ENCODE data around the gene HIBADH. TPM values are rescaled to one million over a fixed set of nuclear protein-coding genes. Genes with fewer than 3 reads are reported as not detected.

Gene HIBADH
- total RNA-seq, 4 donors from 2014 or later, result 18.0 to 74.8 (median 41.2) TPM

- no peaks in the 10 kb centered on the region for H3K9me3 ChIP-seq
- no peaks in the 10 kb centered on the region for H3K27me3 ChIP-seq
- no peak for TF ChIP-seq EP300 (IDR thresholded peaks at IDR 0.05; ENCODE audit: low read depth)
- TF ChIP-seq POLR2AphosphoS5 (IDR thresholded peaks at IDR 0.05), result no peak
- TF ChIP-seq POLR2A (IDR thresholded peaks at IDR 0.05), result no peak
- TF ChIP-seq, protein P1, sequence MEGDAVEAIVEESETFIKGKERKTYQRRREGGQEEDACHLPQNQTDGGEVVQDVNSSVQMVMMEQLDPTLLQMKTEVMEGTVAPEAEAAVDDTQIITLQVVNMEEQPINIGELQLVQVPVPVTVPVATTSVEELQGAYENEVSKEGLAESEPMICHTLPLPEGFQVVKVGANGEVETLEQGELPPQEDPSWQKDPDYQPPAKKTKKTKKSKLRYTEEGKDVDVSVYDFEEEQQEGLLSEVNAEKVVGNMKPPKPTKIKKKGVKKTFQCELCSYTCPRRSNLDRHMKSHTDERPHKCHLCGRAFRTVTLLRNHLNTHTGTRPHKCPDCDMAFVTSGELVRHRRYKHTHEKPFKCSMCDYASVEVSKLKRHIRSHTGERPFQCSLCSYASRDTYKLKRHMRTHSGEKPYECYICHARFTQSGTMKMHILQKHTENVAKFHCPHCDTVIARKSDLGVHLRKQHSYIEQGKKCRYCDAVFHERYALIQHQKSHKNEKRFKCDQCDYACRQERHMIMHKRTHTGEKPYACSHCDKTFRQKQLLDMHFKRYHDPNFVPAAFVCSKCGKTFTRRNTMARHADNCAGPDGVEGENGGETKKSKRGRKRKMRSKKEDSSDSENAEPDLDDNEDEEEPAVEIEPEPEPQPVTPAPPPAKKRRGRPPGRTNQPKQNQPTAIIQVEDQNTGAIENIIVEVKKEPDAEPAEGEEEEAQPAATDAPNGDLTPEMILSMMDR (IDR thresholded peaks at IDR 0.05), result no peak
- peaks cover 0 to 3% (median 0%) of the 10 kb centered on the region in 4 donors for H3K4me1 ChIP-seq
- no peak overlapping the region for H3K4me3 ChIP-seq
- H3K27ac ChIP-seq, result no peak overlapping the region
- no peaks in the 10 kb centered on the region for H3K36me3 ChIP-seq
- intact Hi-C loops (cut with DNase I; ENCODE audit: low total_unique reads), result no loop called here
- no peak for DNase-seq
- WGBS, 2 donors (ENCODE audit: low coverage in 1 of 2), result 96 to 100% methylated on average over 2 of the region's 2 CpGs
- in situ Hi-C loops (cut with MboI; ENCODE audit: low pct_ligation_motif_present in 1 of 4, low pct_unique_long_range_greater_than_20kb in 1 of 4, low sequenced_read_pairs in 3 of 4), result no loop called here
These were observed 113.1 kb downstream of the HIBADH start for GRCh38 chr7:27549606-27550005.

DNA sequence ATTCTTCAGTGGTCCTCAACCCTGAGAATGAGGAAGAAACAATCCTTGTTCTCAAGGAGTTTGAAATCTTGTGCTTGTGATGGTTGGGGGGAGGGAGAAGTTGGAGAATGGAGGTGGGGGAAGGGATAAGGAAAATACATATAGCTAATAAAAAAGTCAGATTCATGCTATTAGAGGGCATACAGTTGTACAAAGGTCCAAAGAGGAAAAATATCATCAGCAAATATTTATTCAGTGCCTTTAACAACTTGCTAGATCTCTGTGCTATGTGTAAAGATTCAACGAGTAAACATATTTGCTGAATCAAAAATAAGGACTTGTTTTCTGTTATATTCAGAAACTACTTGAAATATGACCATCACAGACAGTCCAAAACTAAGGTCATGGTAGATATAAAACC lies 114.4 kb downstream of the HIBADH start:
- WGBS, 2 donors (ENCODE audit: low coverage in 1 of 2), result 59 to 65% methylated on average over 1 of the region's 1 CpG
- no peak for DNase-seq
- TF ChIP-seq POLR2A (IDR thresholded peaks at IDR 0.05), result no peak
- H3K27ac ChIP-seq, result no peak overlapping the region
- in situ Hi-C loops (cut with MboI; ENCODE audit: low pct_ligation_motif_present in 1 of 4, low pct_unique_long_range_greater_than_20kb in 1 of 4, low sequenced_read_pairs in 3 of 4) (no loop called here), intact Hi-C loops (cut with DNase I; ENCODE audit: low total_unique reads) (no loop called here)
- no peaks in the 10 kb centered on the region for H3K9me3 ChIP-seq
- peaks cover 0 to 1% (median 0%) of the 10 kb centered on the region in 4 donors for H3K4me1 ChIP-seq
- no peaks in the 10 kb centered on the region for H3K36me3 ChIP-seq
- H3K27me3 ChIP-seq, result no peaks in the 10 kb centered on the region
- no peak overlapping the region for H3K4me3 ChIP-seq

GRCh38 chr7:27547401-27547800 lies 115.3 kb downstream of the HIBADH start:
- Histone ChIP-seq H3K9me3 (no peaks in the 10 kb centered on the region), H3K27ac (no peak overlapping the region), H3K4me1 (no peaks in the 10 kb centered on the region), H3K36me3 (no peaks in the 10 kb centered on the region), H3K27me3 (no peaks in the 10 kb centered on the region), H3K4me3 (no peak overlapping the region)
- in situ Hi-C loops (cut with MboI; ENCODE audit: low pct_ligation_motif_present in 1 of 4, low pct_unique_long_range_greater_than_20kb in 1 of 4, low sequenced_read_pairs in 3 of 4) (no loop called here), intact Hi-C loops (cut with DNase I; ENCODE audit: low total_unique reads) (no loop called here)
- TF ChIP-seq, protein P1 (IDR thresholded peaks at IDR 0.05), result no peak
- TF ChIP-seq POLR2AphosphoS5 (IDR thresholded peaks at IDR 0.05) (no peak), POLR2A (IDR thresholded peaks at IDR 0.05) (no peak), EP300 (IDR thresholded peaks at IDR 0.05; ENCODE audit: low read depth) (no peak)
- WGBS, 2 donors (ENCODE audit: low coverage in 1 of 2), result 44 to 49% methylated on average over 1 of the region's 1 CpG
- no peak for DNase-seq

GRCh38 chr7:27546610-27547009 lies 116.1 kb downstream of the HIBADH start:
- in situ Hi-C loops (cut with MboI; ENCODE audit: low pct_ligation_motif_present in 1 of 4, low pct_unique_long_range_greater_than_20kb in 1 of 4, low sequenced_read_pairs in 3 of 4), result no loop called here
- Histone ChIP-seq H3K9me3 (peaks cover 0 to under 1% of the 10 kb centered on the region in 2 donors), H3K36me3 (peaks cover 0 to 3% (median 0%) of the 10 kb centered on the region in 4 donors), H3K27me3 (no peaks in the 10 kb centered on the region), H3K4me1 (no peaks in the 10 kb centered on the region), H3K4me3 (no peak overlapping the region), H3K27ac (no peak overlapping the region)
- WGBS, 2 donors (ENCODE audit: low coverage in 1 of 2), result 70 to 75% methylated on average over 1 of the region's 1 CpG
- intact Hi-C loops (cut with DNase I; ENCODE audit: low total_unique reads), result no loop called here
- DNase-seq, result no peak
- TF ChIP-seq POLR2AphosphoS5 (IDR thresholded peaks at IDR 0.05) (no peak), POLR2A (IDR thresholded peaks at IDR 0.05) (no peak)
- TF ChIP-seq, protein P1 (IDR thresholded peaks at IDR 0.05), result no peak

DNA sequence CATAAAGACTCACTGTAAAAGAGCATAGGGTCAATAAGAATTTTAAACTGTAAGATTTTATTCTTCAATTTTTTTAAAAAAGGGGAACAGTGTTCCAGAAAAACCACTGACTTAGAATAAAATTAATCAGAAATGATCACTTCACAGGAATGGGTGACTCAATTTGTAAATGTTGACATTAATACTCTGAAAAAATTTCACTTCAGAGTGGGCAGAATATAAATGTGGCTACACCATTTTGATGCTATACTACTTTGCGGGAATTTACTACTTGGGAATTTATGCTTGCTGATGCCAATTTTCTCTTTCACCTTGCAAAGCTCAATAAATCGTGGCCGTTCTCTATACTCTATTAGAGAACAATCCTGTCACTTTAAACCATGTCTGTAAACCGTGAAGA lies 126.9 kb downstream of the HIBADH start:
- Histone ChIP-seq H3K4me1 (no peaks in the 10 kb centered on the region), H3K36me3 (peaks cover 0 to under 1% (median 0%) of the 10 kb centered on the region in 4 donors), H3K27ac (no peak overlapping the region), H3K27me3 (no peaks in the 10 kb centered on the region), H3K9me3 (no peaks in the 10 kb centered on the region), H3K4me3 (no peak overlapping the region)
- WGBS, 2 donors (ENCODE audit: low coverage in 1 of 2), result 77 to 91% methylated on average over 4 of the region's 4 CpGs
- TF ChIP-seq POLR2AphosphoS5 (IDR thresholded peaks at IDR 0.05) (no peak), EP300 (IDR thresholded peaks at IDR 0.05; ENCODE audit: low read depth) (no peak), POLR2A (IDR thresholded peaks at IDR 0.05) (no peak)
- TF ChIP-seq, protein P1 (IDR thresholded peaks at IDR 0.05), result no peak
- no peak for DNase-seq
- in situ Hi-C loops (cut with MboI; ENCODE audit: low pct_ligation_motif_present in 1 of 4, low pct_unique_long_range_greater_than_20kb in 1 of 4, low sequenced_read_pairs in 3 of 4), result no loop called here
- intact Hi-C loops (cut with DNase I; ENCODE audit: low total_unique reads), result no loop called here
